ENCODE data around the gene ITGB5. TPM values are rescaled to one million over a fixed set of nuclear protein-coding genes. Genes with fewer than 3 reads are reported as not detected.

The ITGB5 gene
- total and polyA plus RNA-seq, 4 donors, result 16.9 to 66.6 (median 48.0) TPM

DNA sequence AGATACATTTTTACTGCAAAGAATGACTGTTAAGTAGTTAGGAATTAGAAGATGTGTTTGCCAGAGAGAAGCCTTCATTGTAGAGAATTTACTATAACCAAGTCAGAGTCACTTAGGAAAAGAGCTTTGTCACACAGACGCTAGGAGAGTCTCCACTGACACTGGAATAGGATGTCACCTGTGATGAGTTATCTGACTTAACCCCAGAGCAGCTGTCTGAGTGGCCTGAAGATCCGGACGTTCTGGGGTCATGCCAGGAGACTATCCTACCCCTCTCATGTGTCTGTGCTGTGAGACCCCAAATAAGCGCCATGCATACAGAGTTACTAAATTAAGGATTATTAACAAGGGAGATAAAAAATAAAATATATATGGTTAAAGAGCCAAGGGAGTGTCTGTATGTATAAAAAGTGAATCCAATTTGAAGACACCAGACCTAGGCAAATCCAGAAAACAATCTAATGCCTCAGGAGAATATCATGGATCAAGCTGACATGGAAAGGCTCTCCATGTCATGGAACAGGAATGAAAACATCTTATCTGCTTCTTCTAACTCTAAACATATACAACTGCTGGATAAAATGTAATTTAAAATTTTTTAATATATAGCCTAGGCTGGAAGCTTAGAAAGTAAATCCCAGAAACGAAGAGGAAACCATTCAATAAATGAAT, 43.5 kb downstream of the ITGB5 start:
- DNase-seq (ENCODE audit: low spot score), result no peak
- Histone ChIP-seq H3K9ac (ENCODE audit: low read depth in 1 of 2, low read length in 2 of 2) (no peak overlapping the region), H3K4me3 (ENCODE audit: low read depth in 1 of 3, low read length in 3 of 3) (no peak overlapping the region), H3K27ac (ENCODE audit: low read depth in 1 of 2, low read length in 2 of 2) (no peak overlapping the region), H3K9me3 (ENCODE audit: control insufficient read depth in 4 of 4, low read length in 3 of 4) (no peaks in the 10 kb centered on the region), H3K27me3 (ENCODE audit: control insufficient read depth in 4 of 4, insufficient read depth in 4 of 4, low read length in 3 of 4) (no peaks in the 10 kb centered on the region), H3K4me1 (ENCODE audit: control insufficient read depth in 4 of 4, insufficient read depth in 4 of 4, low read length in 3 of 4) (peaks cover 2 to 15% (median 9%) of the 10 kb centered on the region in 4 donors), H3K36me3 (ENCODE audit: control insufficient read depth in 4 of 4, insufficient read depth in 3 of 4, low read depth in 1 of 4, low read length in 3 of 4) (peaks cover 4 to 25% (median 16%) of the 10 kb centered on the region in 4 donors)
- TF ChIP-seq, protein P1, sequence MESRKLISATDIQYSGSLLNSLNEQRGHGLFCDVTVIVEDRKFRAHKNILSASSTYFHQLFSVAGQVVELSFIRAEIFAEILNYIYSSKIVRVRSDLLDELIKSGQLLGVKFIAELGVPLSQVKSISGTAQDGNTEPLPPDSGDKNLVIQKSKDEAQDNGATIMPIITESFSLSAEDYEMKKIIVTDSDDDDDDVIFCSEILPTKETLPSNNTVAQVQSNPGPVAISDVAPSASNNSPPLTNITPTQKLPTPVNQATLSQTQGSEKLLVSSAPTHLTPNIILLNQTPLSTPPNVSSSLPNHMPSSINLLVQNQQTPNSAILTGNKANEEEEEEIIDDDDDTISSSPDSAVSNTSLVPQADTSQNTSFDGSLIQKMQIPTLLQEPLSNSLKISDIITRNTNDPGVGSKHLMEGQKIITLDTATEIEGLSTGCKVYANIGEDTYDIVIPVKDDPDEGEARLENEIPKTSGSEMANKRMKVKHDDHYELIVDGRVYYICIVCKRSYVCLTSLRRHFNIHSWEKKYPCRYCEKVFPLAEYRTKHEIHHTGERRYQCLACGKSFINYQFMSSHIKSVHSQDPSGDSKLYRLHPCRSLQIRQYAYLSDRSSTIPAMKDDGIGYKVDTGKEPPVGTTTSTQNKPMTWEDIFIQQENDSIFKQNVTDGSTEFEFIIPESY (IDR thresholded peaks at IDR 0.05), result no peak
- TF ChIP-seq, protein P2, sequence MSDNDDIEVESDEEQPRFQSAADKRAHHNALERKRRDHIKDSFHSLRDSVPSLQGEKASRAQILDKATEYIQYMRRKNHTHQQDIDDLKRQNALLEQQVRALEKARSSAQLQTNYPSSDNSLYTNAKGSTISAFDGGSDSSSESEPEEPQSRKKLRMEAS (IDR thresholded peaks at IDR 0.05), result no peak
- TF ChIP-seq EGR1 (IDR thresholded peaks at IDR 0.05; ENCODE audit: low read depth in 2 of 2) (no peak), GABPA (IDR thresholded peaks at IDR 0.05 in 1 of 2, conservative IDR thresholded peaks at IDR 0.05 in 1 of 2) (no peak), RAD21 (IDR thresholded peaks at IDR 0.05) (no peak), TAF1 (conservative IDR thresholded peaks at IDR 0.05) (no peak)
- TF ChIP-seq, protein P3, sequence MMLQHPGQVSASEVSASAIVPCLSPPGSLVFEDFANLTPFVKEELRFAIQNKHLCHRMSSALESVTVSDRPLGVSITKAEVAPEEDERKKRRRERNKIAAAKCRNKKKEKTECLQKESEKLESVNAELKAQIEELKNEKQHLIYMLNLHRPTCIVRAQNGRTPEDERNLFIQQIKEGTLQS (IDR thresholded peaks at IDR 0.05), result no peak
- 94% methylated on average over 5 of the region's 5 CpGs for WGBS

DNA sequence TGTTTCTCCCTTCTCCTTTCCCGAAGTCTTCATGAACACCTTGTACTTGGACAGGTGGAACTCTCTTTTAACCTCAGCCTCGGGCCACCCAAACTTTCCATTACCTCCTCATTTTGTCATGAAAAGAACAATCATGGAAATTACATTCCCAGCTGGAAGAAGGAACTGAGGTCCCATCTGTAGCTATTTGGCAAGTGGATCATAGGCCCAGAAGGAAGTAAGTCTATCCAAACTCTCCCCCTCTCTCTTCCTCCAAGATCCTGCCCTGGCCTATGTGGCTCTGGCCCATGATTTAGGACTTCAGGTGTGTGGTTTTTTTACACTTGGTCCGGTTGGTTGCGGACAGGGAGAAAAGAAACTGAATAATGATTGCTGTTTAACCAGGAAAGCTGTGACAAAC, 44.1 kb downstream of the ITGB5 start:
- no peaks in the 10 kb centered on the region for H3K9me3 ChIP-seq (ENCODE audit: control insufficient read depth in 4 of 4, low read length in 3 of 4)
- no peak for DNase-seq (ENCODE audit: low spot score)
- no peak overlapping the region for H3K4me3 ChIP-seq (ENCODE audit: low read depth in 1 of 3, low read length in 3 of 3)
- H3K4me1 ChIP-seq (ENCODE audit: control insufficient read depth in 4 of 4, insufficient read depth in 4 of 4, low read length in 3 of 4), result peaks cover 2 to 20% (median 11%) of the 10 kb centered on the region in 4 donors
- H3K9ac ChIP-seq (ENCODE audit: low read depth in 1 of 2, low read length in 2 of 2), result no peak overlapping the region
- peaks cover 4 to 23% (median 14%) of the 10 kb centered on the region in 4 donors for H3K36me3 ChIP-seq (ENCODE audit: control insufficient read depth in 4 of 4, insufficient read depth in 3 of 4, low read depth in 1 of 4, low read length in 3 of 4)
- TF ChIP-seq SP1 (IDR thresholded peaks at IDR 0.05) (no peak), TAF1 (conservative IDR thresholded peaks at IDR 0.05) (no peak), NR2F2 (IDR thresholded peaks at IDR 0.05) (no peak), EGR1 (IDR thresholded peaks at IDR 0.05; ENCODE audit: low read depth in 2 of 2) (no peak), YY1 (IDR thresholded peaks at IDR 0.05) (no peak), FOXA2 (IDR thresholded peaks at IDR 0.05) (no peak), HNF4G (IDR thresholded peaks at IDR 0.05) (no peak), RAD21 (IDR thresholded peaks at IDR 0.05) (no peak), HNF4A (conservative IDR thresholded peaks at IDR 0.05) (no peak), GABPA (IDR thresholded peaks at IDR 0.05 in 1 of 2, conservative IDR thresholded peaks at IDR 0.05 in 1 of 2) (no peak), JUND (IDR thresholded peaks at IDR 0.05) (no peak), RXRA (IDR thresholded peaks at IDR 0.05) (no peak)
- TF ChIP-seq, protein P2 (IDR thresholded peaks at IDR 0.05), result no peak
- TF ChIP-seq, protein P3 (IDR thresholded peaks at IDR 0.05), result no peak
- TF ChIP-seq, protein P1 (IDR thresholded peaks at IDR 0.05), result no peak
- TF ChIP-seq, protein P4, sequence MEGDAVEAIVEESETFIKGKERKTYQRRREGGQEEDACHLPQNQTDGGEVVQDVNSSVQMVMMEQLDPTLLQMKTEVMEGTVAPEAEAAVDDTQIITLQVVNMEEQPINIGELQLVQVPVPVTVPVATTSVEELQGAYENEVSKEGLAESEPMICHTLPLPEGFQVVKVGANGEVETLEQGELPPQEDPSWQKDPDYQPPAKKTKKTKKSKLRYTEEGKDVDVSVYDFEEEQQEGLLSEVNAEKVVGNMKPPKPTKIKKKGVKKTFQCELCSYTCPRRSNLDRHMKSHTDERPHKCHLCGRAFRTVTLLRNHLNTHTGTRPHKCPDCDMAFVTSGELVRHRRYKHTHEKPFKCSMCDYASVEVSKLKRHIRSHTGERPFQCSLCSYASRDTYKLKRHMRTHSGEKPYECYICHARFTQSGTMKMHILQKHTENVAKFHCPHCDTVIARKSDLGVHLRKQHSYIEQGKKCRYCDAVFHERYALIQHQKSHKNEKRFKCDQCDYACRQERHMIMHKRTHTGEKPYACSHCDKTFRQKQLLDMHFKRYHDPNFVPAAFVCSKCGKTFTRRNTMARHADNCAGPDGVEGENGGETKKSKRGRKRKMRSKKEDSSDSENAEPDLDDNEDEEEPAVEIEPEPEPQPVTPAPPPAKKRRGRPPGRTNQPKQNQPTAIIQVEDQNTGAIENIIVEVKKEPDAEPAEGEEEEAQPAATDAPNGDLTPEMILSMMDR (IDR thresholded peaks at IDR 0.05; ENCODE audit: low read depth, low read length, missing input control), result no peak
- H3K27ac ChIP-seq (ENCODE audit: low read depth in 1 of 2, low read length in 2 of 2), result no peak overlapping the region
- 95% methylated on average over 4 of the region's 4 CpGs for WGBS
- H3K27me3 ChIP-seq (ENCODE audit: control insufficient read depth in 4 of 4, insufficient read depth in 4 of 4, low read length in 3 of 4), result no peaks in the 10 kb centered on the region

Data from liver (tissue), 9 donors.